Duodenal mucosa (tissue), 2 donors: ENCODE measurements around the gene C21orf58.

Experiments used
- H3K27ac ChIP-seq: one replicate; pipeline ENCODE4 v1.7.0; 2013; ENCODE audit warnings: low read depth, low read length
- H3K27me3 ChIP-seq, 2 donors: one replicate each; pipeline ENCODE4 v1.7.0; 2013; ENCODE audit warnings: low read length in 2 of 2, control low read depth in 1 of 2; ENCODE audit not compliant: insufficient read depth in 2 of 2, control insufficient read depth in 1 of 2
- H3K36me3 ChIP-seq, 2 donors: one replicate each; pipeline ENCODE4 v1.7.0; 2013; ENCODE audit warnings: low read length in 2 of 2, control low read depth in 1 of 2; ENCODE audit not compliant: insufficient read depth in 2 of 2, control insufficient read depth in 1 of 2
- H3K4me1 ChIP-seq, 2 donors: one replicate each; pipeline ENCODE4 v1.7.0; 2013; ENCODE audit warnings: low read length in 2 of 2, control low read depth in 1 of 2; ENCODE audit not compliant: insufficient read depth in 2 of 2, control insufficient read depth in 1 of 2
- H3K4me3 ChIP-seq, 2 donors: one replicate each; pipeline ENCODE4 v1.7.0; 2013; ENCODE audit warnings: low read length in 2 of 2, low read depth in 1 of 2
- H3K9ac ChIP-seq, 2 donors: one replicate each; pipeline ENCODE4 v1.7.0; 2013; ENCODE audit warnings: low read length in 2 of 2, low read depth in 1 of 2
- H3K9me3 ChIP-seq, 2 donors: one replicate each; pipeline ENCODE4 v1.7.0; 2013; ENCODE audit warnings: low read length in 2 of 2, control low read depth in 1 of 2; ENCODE audit not compliant: control insufficient read depth in 1 of 2

Gene C21orf58

DNA sequence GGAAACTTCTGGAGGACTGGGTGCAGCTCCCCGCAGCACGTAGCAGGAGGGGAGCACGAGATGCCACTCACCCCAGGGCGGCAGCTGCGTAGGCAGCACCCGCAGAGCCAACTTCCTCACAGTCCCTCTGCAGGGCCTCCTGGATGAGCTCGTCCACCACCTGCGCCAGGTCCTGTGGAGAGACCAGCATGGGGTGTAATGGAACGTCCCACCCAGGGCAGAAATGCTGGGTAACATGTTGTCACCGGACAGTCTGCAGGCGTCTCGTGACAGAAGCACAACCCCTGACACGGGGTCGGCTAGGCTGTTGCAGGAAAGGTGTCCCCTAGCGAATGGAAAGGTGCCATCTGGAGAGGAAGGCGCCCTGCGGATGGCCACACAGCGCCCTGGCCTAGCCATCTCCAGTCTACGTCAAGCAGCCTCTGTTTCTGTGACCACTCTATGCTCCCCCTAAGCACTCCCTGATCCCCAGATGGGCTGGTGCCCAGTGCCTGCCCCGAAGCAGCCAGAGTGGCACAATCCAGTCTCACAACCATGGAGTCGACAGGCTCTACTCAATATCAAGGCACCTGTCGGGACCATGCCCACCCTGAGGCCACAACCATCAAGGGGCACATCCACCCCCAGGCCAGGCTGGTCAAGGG lies 59.5 kb downstream of the C21orf58 start:
- Histone ChIP-seq H3K4me1 (no peaks in the 10 kb centered on the region), H3K9me3 (no peaks in the 10 kb centered on the region), H3K9ac (no peak overlapping the region), H3K4me3 (no peak overlapping the region), H3K27me3 (no peaks in the 10 kb centered on the region), H3K27ac (no peak overlapping the region), H3K36me3 (peaks cover 27 to 75% of the 10 kb centered on the region in 2 donors)

DNA sequence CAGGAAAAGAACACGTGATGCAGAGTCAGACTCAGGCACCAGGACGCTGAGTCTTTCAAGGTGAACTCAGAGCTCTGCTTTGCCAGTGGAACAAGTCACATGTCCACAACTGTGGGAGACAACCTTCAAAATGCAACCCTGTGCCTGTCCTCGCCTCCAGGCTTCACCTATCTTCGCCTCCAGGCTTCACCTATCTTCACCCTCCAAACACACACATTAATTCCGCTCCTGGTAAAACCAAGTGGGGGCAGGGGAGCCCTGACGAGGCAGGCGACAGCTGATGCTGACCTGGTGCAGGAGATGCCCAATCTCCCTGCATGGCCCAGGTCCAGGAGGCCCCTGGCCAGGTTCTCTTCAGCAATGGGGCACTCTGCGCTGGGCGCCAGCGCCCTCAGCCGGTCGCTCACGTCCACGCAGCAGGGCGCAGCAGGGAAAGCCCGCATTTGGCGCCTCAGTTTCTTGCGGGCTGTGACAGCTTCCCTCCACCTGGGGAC lies 67.1 kb downstream of the C21orf58 start:
- H3K4me1 ChIP-seq = no peaks in the 10 kb centered on the region
- H3K27ac ChIP-seq = no peak overlapping the region
- H3K9ac ChIP-seq = no peak overlapping the region
- H3K4me3 ChIP-seq = no peak overlapping the region
- no peaks in the 10 kb centered on the region for H3K9me3 ChIP-seq
- H3K36me3 ChIP-seq = peaks cover 49 to 81% of the 10 kb centered on the region in 2 donors
- no peaks in the 10 kb centered on the region for H3K27me3 ChIP-seq

DNA sequence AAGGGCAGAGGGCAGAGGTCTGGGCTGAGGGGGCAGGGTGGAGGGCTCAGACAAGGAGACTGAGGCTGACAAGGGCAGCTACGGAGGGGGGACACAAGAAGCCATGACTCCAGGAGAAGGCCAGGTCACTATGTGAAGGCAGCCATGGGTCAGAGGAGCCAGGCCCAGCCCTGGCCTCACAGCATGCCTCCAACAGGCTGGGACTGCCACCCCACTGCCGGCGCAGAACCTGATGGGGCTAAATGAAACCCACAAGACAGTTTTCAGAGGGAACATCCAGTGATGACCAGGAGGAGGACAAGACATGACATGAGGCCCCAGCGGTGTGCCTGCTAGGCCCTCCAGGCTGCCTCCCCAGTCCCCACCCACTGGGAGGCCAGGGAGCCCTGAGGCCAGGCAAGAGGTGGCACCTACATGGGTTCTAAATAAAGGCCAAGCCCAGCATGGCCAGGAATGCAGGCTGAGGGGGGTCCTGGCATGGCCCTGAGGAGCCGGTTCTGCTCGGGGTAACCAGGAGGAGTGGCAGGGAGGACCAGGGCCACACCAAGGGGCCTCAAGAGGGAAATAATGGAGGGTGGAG lies 67.8 kb downstream of the C21orf58 start:
- no peak overlapping the region for H3K27ac ChIP-seq
- peaks cover 45 to 80% of the 10 kb centered on the region in 2 donors for H3K36me3 ChIP-seq
- H3K27me3 ChIP-seq = no peaks in the 10 kb centered on the region

DNA sequence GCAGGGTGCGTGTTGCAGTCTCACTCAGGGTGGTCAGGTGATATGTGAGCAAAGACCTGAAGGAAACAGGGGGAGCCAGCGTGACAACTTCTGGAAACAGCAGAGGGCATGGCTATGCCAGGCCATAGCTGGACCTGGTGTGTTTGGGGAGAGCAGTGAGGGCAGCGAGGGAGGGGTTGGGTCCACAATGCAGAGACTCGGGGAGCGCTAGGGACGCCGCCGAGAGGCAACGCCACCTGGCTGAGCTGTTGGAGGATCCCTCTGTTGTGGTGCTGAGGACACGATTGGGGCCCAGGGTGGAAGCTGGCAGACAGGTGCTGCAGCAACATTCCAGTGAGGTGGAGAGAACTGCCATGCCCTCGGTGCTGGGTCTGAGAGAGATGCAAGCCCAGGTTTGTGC lies 68.5 kb downstream of the C21orf58 start:
- Histone ChIP-seq H3K4me1 (no peaks in the 10 kb centered on the region), H3K27ac (no peak overlapping the region), H3K27me3 (no peaks in the 10 kb centered on the region), H3K4me3 (no peak overlapping the region), H3K36me3 (peaks cover 49 to 80% of the 10 kb centered on the region in 2 donors), H3K9me3 (no peaks in the 10 kb centered on the region), H3K9ac (no peak overlapping the region)

More for the DNA sequence above, 67.8 kb downstream of the C21orf58 start:
- H3K9me3 ChIP-seq = no peaks in the 10 kb centered on the region
- no peak overlapping the region for H3K9ac ChIP-seq
- no peaks in the 10 kb centered on the region for H3K4me1 ChIP-seq
- no peak overlapping the region for H3K4me3 ChIP-seq

DNA sequence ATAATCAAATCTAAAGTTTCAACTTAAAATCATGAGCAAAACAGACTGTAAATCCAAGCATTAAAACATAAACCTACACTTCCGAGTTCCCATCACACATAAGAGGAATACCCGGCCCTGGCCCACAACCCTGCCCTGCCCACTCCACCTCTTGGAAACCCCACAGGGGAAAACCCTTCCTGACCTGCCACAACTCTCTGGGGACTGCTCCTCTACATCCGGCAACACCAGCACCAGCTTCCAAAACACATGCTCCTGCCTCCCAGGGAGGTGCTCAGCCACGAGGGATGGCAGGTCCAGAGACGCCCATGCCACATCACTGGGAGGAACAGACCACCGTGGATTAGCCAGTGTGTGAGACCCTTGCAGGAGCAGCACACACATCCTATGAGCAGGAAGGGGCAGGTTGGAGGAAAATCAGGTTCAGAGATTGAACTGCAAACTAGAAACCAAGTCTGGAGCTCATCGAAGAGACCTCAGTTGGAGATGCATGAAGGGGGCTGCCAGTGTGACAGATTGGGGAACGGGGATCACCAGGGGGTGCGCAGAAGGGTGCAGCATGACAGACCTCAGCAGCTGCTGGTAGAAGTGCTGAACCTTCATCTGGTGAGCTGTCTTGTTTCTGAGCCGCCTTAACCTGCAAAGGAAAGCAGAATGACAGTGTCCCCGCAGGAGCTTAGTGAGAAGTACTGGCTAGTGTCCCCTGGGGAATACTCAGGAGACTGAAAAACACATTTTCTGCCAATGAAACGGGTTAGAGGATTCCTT lies 69.3 kb downstream of the C21orf58 start:
- no peaks in the 10 kb centered on the region for H3K4me1 ChIP-seq
- no peak overlapping the region for H3K4me3 ChIP-seq
- no peaks in the 10 kb centered on the region for H3K27me3 ChIP-seq
- H3K27ac ChIP-seq = no peak overlapping the region
- H3K36me3 ChIP-seq = peaks cover 53 to 83% of the 10 kb centered on the region in 2 donors
- no peaks in the 10 kb centered on the region for H3K9me3 ChIP-seq
- H3K9ac ChIP-seq = no peak overlapping the region

DNA sequence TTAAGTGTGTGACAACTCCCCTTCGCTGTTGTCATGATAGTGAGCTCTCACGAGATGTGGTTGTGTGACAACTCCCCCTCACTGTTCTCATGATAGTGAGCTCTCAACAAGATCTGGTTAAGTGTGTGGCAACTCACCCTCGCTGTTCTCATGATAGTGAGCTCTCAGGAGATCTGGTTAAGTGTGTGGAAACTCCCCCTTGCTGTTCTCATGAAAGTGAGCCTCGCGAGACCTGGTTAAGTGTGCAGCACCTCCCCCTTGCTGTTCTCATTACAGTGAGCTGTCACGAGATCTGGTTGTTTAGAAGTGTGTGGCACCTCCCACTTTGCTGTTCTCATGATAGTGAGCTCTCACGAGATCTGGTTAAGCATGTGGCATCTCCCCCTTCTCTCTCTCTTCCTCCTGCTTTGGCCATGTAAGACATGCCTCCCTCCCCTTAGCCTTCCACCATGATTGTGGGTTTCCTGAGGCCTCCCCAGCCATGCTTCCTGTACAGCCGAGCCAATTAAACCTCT lies 70.0 kb downstream of the C21orf58 start:
- H3K9ac ChIP-seq = no peak overlapping the region
- H3K36me3 ChIP-seq = peaks cover 49 to 79% of the 10 kb centered on the region in 2 donors
- no peaks in the 10 kb centered on the region for H3K9me3 ChIP-seq
- no peak overlapping the region for H3K27ac ChIP-seq
- H3K27me3 ChIP-seq = no peaks in the 10 kb centered on the region
- H3K4me3 ChIP-seq = no peak overlapping the region
- no peaks in the 10 kb centered on the region for H3K4me1 ChIP-seq

DNA sequence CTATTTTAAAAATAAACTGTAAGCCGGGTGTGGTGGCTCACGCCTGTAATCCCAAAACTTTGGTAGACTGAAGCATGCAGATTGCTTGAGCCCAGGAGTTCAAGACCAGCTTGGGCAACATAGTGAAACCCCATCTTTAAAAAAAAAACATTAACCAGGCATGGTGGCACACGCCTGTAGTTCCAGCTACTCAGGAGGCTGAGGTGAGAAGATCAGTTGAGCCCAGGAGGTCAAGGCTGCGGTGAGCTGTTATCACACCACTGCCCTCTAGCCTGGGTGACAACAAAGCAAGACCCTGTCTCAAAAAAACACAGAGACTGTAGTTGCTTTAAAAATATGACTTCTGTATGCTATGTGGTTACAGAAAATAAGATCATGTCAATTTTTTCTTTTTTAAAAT lies 70.8 kb downstream of the C21orf58 start:
- no peaks in the 10 kb centered on the region for H3K9me3 ChIP-seq
- no peaks in the 10 kb centered on the region for H3K4me1 ChIP-seq
- no peak overlapping the region for H3K9ac ChIP-seq
- no peaks in the 10 kb centered on the region for H3K27me3 ChIP-seq
- no peak overlapping the region for H3K4me3 ChIP-seq
- H3K27ac ChIP-seq = no peak overlapping the region
- peaks cover 41 to 77% of the 10 kb centered on the region in 2 donors for H3K36me3 ChIP-seq
